BLaER1 treated with 17β-estradiol and CSF1 and Interleukin-3, amounts not matched to agents 10 nM and 100 nM (cell line): ENCODE data around the gene CUX1.

ENCODE experiments used
- H3K27ac ChIP-seq, 11 experiments: shearing (Covaris generic); formaldehyde crosslinking; 2 replicates each; pipeline ENCODE4 v1.8.1; 2022
- H3K27me3 ChIP-seq, 11 experiments: shearing (Covaris generic); formaldehyde crosslinking; 2 replicates each; pipeline ENCODE4 v1.8.1; 2022
- H3K36me3 ChIP-seq, 11 experiments: shearing (Covaris generic); formaldehyde crosslinking; 2 replicates each; pipeline ENCODE4 v1.8.1; 2022
- H3K4me1 ChIP-seq, 10 experiments: shearing (Covaris generic); formaldehyde crosslinking; 2 replicates each; pipeline ENCODE4 v1.8.1; 2022
- H3K4me2 ChIP-seq, 11 experiments: shearing (Covaris generic); formaldehyde crosslinking; 2 replicates each; pipeline ENCODE4 v1.8.1; 2022
- H3K4me3 ChIP-seq, 10 experiments: shearing (Covaris generic); formaldehyde crosslinking; 2 replicates each; pipeline ENCODE4 v1.8.1; 2022
- H3K9ac ChIP-seq, 11 experiments: shearing (Covaris generic); formaldehyde crosslinking; 2 replicates each; pipeline ENCODE4 v1.8.1; 2022
- H3K9me3 ChIP-seq, 11 experiments: shearing (Covaris generic); formaldehyde crosslinking; replicated peaks in 1 of 11; 2 replicates each; pipeline ENCODE4 v1.8.1; 2022
- H4K20me1 ChIP-seq, 11 experiments: shearing (Covaris generic); formaldehyde crosslinking; 2 replicates each; pipeline ENCODE4 v1.8.1; 2022
- Cebpa-rat ChIP-seq, 11 experiments: shearing (Covaris generic); IDR thresholded peaks; 2 replicates each; pipeline ENCODE4 v1.8.1; 2022

CUX1 gene

GRCh38 chr7:101817471-101818286 lies at the start of gene CUX1:
CUX1 (plus strand) TSS chr7:101817626; CDS start chr7:101817640, 14 bp downstream.
- peaks cover 54 to 60% (median 59%) of the 10 kb centered on the region in 11 experiments for H4K20me1 ChIP-seq
- H3K4me1 ChIP-seq, result peaks cover 41 to 68% (median 54%) of the 10 kb centered on the region in 10 experiments
- peak within 1 kb of the TSS; percentile 82 to 97 (median 93) for H3K27ac ChIP-seq
- peak within 1 kb of the TSS; percentile 96 to 100 (median 98) for H3K4me3 ChIP-seq
- H3K36me3 ChIP-seq, result peaks cover 0 to 14% (median 4%) of the 10 kb centered on the region in 11 experiments; a peak in 7 of 22 replicates
- no peak for TF ChIP-seq Cebpa-rat (IDR thresholded peaks at IDR 0.05)
- no peaks in the 10 kb centered on the region for H3K9me3 ChIP-seq
- H3K27me3 ChIP-seq, result peaks cover 0 to 4% (median 0%) of the 10 kb centered on the region in 11 experiments; a peak in 4 of 22 replicates
- H3K9ac ChIP-seq, result peak within 1 kb of the TSS; percentile 95 to 99 (median 96)
- peak within 1 kb of the TSS; percentile 85 to 98 (median 92) for H3K4me2 ChIP-seq

- Histone ChIP-seq H3K36me3 (no peaks in the 10 kb centered on the region), H3K9ac (no peak overlapping the region), H3K27me3 (no peaks in the 10 kb centered on the region), H3K9me3 (no peaks in the 10 kb centered on the region), H3K4me2 (no peak overlapping the region), H3K4me1 (peaks cover 4 to 16% (median 8%) of the 10 kb centered on the region in 10 experiments; a peak in 16 of 20 replicates), H3K27ac (no peak overlapping the region), H3K4me3 (no peak overlapping the region), H4K20me1 (no peaks in the 10 kb centered on the region)
- TF ChIP-seq Cebpa-rat (IDR thresholded peaks at IDR 0.05), result no peak
Measured at GRCh38 chr7:101768280-101768679, 49.1 kb upstream of the CUX1 start.

- H3K4me3 ChIP-seq, result no peak overlapping the region
- H3K27me3 ChIP-seq, result no peaks in the 10 kb centered on the region
- no peak overlapping the region for H3K4me2 ChIP-seq
- no peaks in the 10 kb centered on the region for H3K36me3 ChIP-seq
- no peaks in the 10 kb centered on the region for H3K9me3 ChIP-seq
- TF ChIP-seq Cebpa-rat (IDR thresholded peaks at IDR 0.05), result no peak
- H3K4me1 ChIP-seq, result peaks cover 0 to 8% (median 6%) of the 10 kb centered on the region in 10 experiments; a peak in 13 of 20 replicates
- no peaks in the 10 kb centered on the region for H4K20me1 ChIP-seq
- no peak overlapping the region for H3K27ac ChIP-seq
- no peak overlapping the region for H3K9ac ChIP-seq
Measured at GRCh38 chr7:101770466-101770865, 47.0 kb upstream of the CUX1 start.

- no peak for TF ChIP-seq Cebpa-rat (IDR thresholded peaks at IDR 0.05)
- no peak overlapping the region for H3K9ac ChIP-seq
- H3K4me2 ChIP-seq, result peak overlapping the region in 9 of 11 experiments; percentile 1 to 45 (median 21); a peak in 8 of 22 replicates
- no peaks in the 10 kb centered on the region for H3K9me3 ChIP-seq
- H3K36me3 ChIP-seq, result no peaks in the 10 kb centered on the region
- H3K4me3 ChIP-seq, result no peak overlapping the region
- H3K27me3 ChIP-seq, result no peaks in the 10 kb centered on the region
- no peak overlapping the region for H3K27ac ChIP-seq
- H3K4me1 ChIP-seq, result peaks cover 0 to 8% (median 6%) of the 10 kb centered on the region in 10 experiments; a peak in 13 of 20 replicates
- H4K20me1 ChIP-seq, result no peaks in the 10 kb centered on the region; a peak in 1 of 22 replicates
Measured at GRCh38 chr7:101772508-101773211, 44.8 kb upstream of the CUX1 start.

- Histone ChIP-seq H3K36me3 (no peaks in the 10 kb centered on the region), H4K20me1 (no peaks in the 10 kb centered on the region; a peak in 1 of 22 replicates), H3K9me3 (no peaks in the 10 kb centered on the region), H3K4me3 (no peak overlapping the region), H3K9ac (no peak overlapping the region), H3K27ac (no peak overlapping the region), H3K27me3 (no peaks in the 10 kb centered on the region), H3K4me1 (peaks cover 0 to 8% (median 6%) of the 10 kb centered on the region in 10 experiments; a peak in 13 of 20 replicates), H3K4me2 (no peak overlapping the region)
- no peak for TF ChIP-seq Cebpa-rat (IDR thresholded peaks at IDR 0.05)
Measured at GRCh38 chr7:101775181-101775580, 42.2 kb upstream of the CUX1 start.

GRCh38 chr7:101778026-101778580 lies 39.3 kb upstream of the CUX1 start:
- Histone ChIP-seq H3K36me3 (no peaks in the 10 kb centered on the region), H3K27me3 (no peaks in the 10 kb centered on the region), H3K4me1 (peaks cover 0 to 2% (median 0%) of the 10 kb centered on the region in 10 experiments; a peak in 5 of 20 replicates), H4K20me1 (no peaks in the 10 kb centered on the region; a peak in 1 of 22 replicates), H3K4me3 (no peak overlapping the region), H3K9me3 (no peaks in the 10 kb centered on the region), H3K27ac (no peak overlapping the region), H3K9ac (no peak overlapping the region), H3K4me2 (no peak overlapping the region)
- TF ChIP-seq Cebpa-rat (IDR thresholded peaks at IDR 0.05), result no peak

GRCh38 chr7:101779267-101779666 lies 38.2 kb upstream of the CUX1 start:
- Histone ChIP-seq H3K9ac (no peak overlapping the region), H3K27me3 (no peaks in the 10 kb centered on the region)

GRCh38 chr7:101780281-101780680 lies 37.1 kb upstream of the CUX1 start:
- TF ChIP-seq Cebpa-rat (IDR thresholded peaks at IDR 0.05), result no peak
- H3K4me1 ChIP-seq, result peaks cover 12 to 21% (median 15%) of the 10 kb centered on the region in 10 experiments
- no peak overlapping the region for H3K4me3 ChIP-seq
- no peak overlapping the region for H3K27ac ChIP-seq
- H3K9ac ChIP-seq, result no peak overlapping the region
- no peaks in the 10 kb centered on the region for H3K9me3 ChIP-seq
- H4K20me1 ChIP-seq, result no peaks in the 10 kb centered on the region; a peak in 1 of 22 replicates
- H3K4me2 ChIP-seq, result no peak overlapping the region
- no peaks in the 10 kb centered on the region for H3K36me3 ChIP-seq
- H3K27me3 ChIP-seq, result no peaks in the 10 kb centered on the region

More at GRCh38 chr7:101779267-101779666, 38.2 kb upstream of the CUX1 start:
- H4K20me1 ChIP-seq, result no peaks in the 10 kb centered on the region; a peak in 1 of 22 replicates
- H3K4me1 ChIP-seq, result peaks cover 4 to 12% (median 6%) of the 10 kb centered on the region in 10 experiments
- no peak for TF ChIP-seq Cebpa-rat (IDR thresholded peaks at IDR 0.05)
- H3K4me2 ChIP-seq, result no peak overlapping the region
- no peaks in the 10 kb centered on the region for H3K9me3 ChIP-seq
- no peaks in the 10 kb centered on the region for H3K36me3 ChIP-seq
- no peak overlapping the region for H3K4me3 ChIP-seq
- H3K27ac ChIP-seq, result no peak overlapping the region

GRCh38 chr7:101781439-101781838 lies 36.0 kb upstream of the CUX1 start:
- Histone ChIP-seq H3K9me3 (no peaks in the 10 kb centered on the region), H3K36me3 (no peaks in the 10 kb centered on the region), H3K9ac (no peak overlapping the region), H3K4me3 (no peak overlapping the region), H4K20me1 (no peaks in the 10 kb centered on the region; a peak in 1 of 22 replicates), H3K4me2 (no peak overlapping the region), H3K27me3 (no peaks in the 10 kb centered on the region), H3K4me1 (peaks cover 12 to 24% (median 17%) of the 10 kb centered on the region in 10 experiments), H3K27ac (no peak overlapping the region)
- no peak for TF ChIP-seq Cebpa-rat (IDR thresholded peaks at IDR 0.05)
